Right lobe of liver (tissue), 4 donors: ENCODE data around the gene OSBPL2.

ENCODE experiments used
- POLR2A ChIP-seq: fragments of 450-650 bp; IDR thresholded peaks from one replicate; pipeline ENCODE4 v1.6.1; 2017; ENCODE audit warnings: antibody characterized with exemption, mild to moderate bottlenecking
- TF ChIP-seq, protein P1 (sequence below), 4 donors: fragments of 200-600 bp in 3 of 4; fragments of 450-650 bp in 1 of 4; IDR thresholded peaks; one replicate each; pipeline versions ENCODE4 v1.5.1 to v1.8.0; 2016 to 2022; ENCODE audit warnings: antibody characterized with exemption in 4 of 4, mild to moderate bottlenecking in 2 of 4
- donor health status: DM: no; HTN: no; CAD: no.
- donor health status: DM: no; HTN: no; CAD: no.
- donor health status: DM: no; HTN: yes; CAD: no.

DNA sequence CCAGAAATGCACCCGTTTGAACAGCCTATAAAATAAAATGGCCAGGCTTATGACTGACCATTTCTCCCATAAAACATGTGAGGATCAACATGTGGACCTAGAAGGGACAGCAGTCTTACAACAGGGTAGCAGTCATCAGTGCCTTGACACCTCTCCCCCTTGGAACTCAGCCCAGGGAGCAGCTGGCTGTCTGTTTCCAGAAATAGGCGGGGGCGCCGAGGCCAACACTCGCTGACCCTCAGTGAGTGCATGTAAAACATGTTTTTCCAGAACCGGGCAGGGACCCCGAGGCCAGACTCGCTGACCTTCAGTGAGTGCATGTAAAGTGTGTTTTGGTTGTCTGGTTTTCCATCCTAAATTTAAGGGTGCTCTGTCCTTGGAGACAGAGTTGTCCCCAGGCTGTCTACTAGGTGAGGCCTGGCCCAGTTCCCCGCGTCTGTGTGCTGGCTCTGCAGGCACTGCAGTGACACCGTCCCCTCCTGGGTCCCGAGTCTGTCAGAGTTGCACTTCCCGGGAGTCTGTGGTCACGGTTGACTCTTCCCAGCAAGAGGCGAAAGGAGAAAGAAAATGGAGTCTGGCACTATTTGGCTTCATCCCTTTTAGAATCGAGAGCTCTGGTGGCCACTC, 44.7 kb downstream of the OSBPL2 start:
- TF ChIP-seq, protein P1, sequence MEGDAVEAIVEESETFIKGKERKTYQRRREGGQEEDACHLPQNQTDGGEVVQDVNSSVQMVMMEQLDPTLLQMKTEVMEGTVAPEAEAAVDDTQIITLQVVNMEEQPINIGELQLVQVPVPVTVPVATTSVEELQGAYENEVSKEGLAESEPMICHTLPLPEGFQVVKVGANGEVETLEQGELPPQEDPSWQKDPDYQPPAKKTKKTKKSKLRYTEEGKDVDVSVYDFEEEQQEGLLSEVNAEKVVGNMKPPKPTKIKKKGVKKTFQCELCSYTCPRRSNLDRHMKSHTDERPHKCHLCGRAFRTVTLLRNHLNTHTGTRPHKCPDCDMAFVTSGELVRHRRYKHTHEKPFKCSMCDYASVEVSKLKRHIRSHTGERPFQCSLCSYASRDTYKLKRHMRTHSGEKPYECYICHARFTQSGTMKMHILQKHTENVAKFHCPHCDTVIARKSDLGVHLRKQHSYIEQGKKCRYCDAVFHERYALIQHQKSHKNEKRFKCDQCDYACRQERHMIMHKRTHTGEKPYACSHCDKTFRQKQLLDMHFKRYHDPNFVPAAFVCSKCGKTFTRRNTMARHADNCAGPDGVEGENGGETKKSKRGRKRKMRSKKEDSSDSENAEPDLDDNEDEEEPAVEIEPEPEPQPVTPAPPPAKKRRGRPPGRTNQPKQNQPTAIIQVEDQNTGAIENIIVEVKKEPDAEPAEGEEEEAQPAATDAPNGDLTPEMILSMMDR (IDR thresholded peaks at IDR 0.05) = no peak
- no peak for TF ChIP-seq POLR2A
